AG04449 (cell line): ENCODE results near the gene AGAP1.

Source experiments
- CTCF ChIA-PET: fragments of 350-600 bp; formaldehyde crosslinking; extraction: SDS; loops from one replicate; lab custom pipeline; 2021; ENCODE audit warnings: antibody characterized with exemption; lab: Yijun Ruan, JAX
- POLR2A ChIA-PET: fragments of 400-600, 350-600 bp; formaldehyde crosslinking; extraction: SDS; loops from one replicate; lab custom pipeline; 2020; ENCODE audit warnings: antibody characterized with exemption, inconsistent platforms; lab: Yijun Ruan, JAX
- DNase-seq: peaks from one replicate; pipeline ENCODE4 v3.0.0-alpha.2; 2010; ENCODE audit warnings: low read depth, low spot score
- H3K4me3 ChIP-seq: 2 replicates; pipeline ENCODE4 v1.5.1; 2011; ENCODE audit warnings: low read depth, mild to moderate bottlenecking, control low read depth, low read length
- TF ChIP-seq, protein P1 (sequence below): IDR thresholded peaks from one replicate; pipeline ENCODE4 v1.5.1; 2011; ENCODE audit warnings: mild to moderate bottlenecking, moderate library complexity, low read length, control low read depth, inconsistent platforms; ENCODE audit not compliant: insufficient read depth; ENCODE audit errors: missing control alignments

The AGAP1 gene

DNA sequence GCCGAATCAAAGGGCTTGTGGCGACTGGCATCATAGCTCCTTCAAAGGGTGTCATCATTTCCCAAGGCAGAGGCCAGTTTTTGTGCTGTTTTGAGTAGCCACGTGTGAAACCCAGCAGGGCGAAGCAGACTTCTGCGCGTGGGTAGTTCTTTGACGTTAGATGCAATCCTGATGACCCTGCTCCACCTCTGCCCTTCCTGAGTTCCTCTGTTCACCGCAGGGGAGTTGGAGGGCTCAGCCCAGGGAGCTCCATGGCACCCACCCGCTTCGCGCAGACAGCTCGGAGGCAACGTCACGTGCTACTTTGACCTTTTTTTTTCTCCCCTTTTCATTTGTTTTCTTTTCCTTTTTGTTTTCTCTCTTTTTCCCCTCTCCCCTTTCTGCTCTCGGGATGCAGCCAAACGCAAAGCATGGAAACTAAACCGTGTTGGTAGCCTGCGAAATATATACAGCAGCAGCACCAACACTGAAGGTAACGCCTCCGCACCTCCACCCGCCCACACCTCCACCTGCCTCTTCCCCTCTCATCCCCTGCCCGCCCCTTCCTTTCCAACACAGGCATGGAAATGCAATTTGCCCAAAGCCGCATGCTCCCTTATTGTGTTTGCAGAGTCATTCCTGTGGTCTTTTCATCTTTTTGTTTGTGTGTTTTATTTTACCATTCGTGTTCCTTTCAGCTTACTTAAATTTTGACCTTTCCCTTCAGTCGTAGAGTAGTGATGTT, 520.7 kb downstream of the AGAP1 start:
- no peak for DNase-seq
- H3K4me3 ChIP-seq: no peak overlapping the region
- POLR2A ChIA-PET: no interaction called here
- TF ChIP-seq, protein P1, sequence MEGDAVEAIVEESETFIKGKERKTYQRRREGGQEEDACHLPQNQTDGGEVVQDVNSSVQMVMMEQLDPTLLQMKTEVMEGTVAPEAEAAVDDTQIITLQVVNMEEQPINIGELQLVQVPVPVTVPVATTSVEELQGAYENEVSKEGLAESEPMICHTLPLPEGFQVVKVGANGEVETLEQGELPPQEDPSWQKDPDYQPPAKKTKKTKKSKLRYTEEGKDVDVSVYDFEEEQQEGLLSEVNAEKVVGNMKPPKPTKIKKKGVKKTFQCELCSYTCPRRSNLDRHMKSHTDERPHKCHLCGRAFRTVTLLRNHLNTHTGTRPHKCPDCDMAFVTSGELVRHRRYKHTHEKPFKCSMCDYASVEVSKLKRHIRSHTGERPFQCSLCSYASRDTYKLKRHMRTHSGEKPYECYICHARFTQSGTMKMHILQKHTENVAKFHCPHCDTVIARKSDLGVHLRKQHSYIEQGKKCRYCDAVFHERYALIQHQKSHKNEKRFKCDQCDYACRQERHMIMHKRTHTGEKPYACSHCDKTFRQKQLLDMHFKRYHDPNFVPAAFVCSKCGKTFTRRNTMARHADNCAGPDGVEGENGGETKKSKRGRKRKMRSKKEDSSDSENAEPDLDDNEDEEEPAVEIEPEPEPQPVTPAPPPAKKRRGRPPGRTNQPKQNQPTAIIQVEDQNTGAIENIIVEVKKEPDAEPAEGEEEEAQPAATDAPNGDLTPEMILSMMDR: no peak
- CTCF ChIA-PET: no interaction called here

DNA sequence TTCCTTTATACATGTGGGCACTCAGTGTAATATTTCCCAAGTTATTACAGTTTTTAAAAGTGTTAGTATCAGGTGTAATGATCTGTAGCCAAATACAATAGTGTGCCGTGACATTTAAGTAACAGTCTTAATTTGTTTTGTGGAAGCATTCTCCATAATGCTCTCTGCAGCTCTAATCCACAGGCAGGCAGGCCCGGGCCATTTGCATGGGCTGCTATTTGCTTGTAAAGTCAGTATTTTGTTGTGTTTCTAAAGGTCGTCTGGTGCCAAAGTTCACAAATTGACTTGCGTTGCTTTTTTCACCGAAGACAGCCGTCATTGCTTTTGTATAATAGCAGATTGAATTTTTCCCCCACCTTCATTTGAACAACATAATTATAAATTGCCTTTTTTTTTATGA, 521.3 kb downstream of the AGAP1 start:
- no peak overlapping the region for H3K4me3 ChIP-seq
- no peak for DNase-seq
- POLR2A ChIA-PET: no interaction called here
- TF ChIP-seq, protein P1: no peak
- CTCF ChIA-PET: no interaction called here

DNA sequence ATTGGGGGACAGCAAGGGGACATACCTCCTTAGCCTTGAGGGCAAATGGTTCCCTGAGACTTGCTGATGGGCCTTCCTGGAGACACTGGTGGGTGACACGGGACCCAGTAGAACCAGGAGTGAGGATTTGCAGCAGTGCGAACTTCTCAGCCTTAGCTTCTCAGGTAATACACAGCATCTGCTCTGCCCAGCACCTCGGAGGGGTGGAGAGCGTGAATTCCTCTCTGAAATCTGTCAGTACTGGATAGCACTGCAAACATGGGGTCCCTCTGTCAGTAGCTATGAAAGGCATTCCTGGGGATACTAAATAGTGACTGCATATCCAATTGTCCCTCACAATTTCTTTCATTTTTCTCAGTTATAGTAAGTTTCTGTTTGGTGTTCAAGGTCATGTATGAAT, 522.7 kb downstream of the AGAP1 start:
- DNase-seq: no peak
- TF ChIP-seq, protein P1: no peak
- ChIA-PET CTCF (no interaction called here), POLR2A (interaction anchor here (0.5 kb wide), 1 partner anchor 676 kb away, joined by 5 read pairs; no protein-coding TSS in a partner anchor)
- no peak overlapping the region for H3K4me3 ChIP-seq

DNA sequence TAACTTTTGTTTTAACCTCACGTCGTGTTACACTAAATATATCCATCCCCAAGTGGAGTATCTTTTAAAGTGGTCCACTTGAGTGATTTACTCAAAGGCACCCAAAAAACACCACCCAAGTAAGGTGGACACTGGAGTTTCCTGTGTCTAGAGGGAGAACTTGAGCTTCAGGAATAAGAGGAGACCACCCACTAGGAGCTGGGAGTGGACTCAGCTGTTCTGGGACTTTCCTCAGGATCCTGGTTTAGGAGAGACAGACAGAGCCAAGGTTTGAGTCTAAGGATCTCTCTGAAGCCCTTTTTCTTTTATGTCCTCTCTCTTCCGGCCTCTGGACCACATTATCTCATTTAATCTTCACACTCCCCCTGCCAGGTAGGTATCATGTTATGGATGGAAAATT, 523.6 kb downstream of the AGAP1 start:
- no peak overlapping the region for H3K4me3 ChIP-seq
- ChIA-PET CTCF (no interaction called here), POLR2A (no interaction called here)
- DNase-seq: no peak
- TF ChIP-seq, protein P1: no peak

DNA sequence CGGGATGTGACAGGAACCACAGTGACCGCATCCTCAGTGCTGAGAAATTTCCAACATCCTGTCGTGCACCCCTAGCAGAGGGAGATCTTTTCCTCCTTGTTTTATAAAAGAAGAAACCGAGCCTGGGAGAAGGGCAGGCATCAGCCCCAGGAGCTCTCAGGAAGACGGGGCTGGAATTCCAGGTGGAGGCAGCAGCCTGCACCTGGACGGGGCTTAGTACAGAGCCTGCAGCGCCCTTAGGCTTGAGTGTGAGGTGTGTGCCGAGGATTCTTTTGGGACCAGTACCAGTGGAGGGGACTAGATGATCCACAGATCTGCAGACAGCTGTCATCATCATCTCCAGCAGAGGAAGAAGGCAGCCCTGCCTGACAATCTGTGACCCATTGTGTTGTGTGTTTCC, 525.6 kb downstream of the AGAP1 start:
- ChIA-PET POLR2A (no interaction called here), CTCF (no interaction called here)
- DNase-seq: no peak
- TF ChIP-seq, protein P1: no peak
- no peak overlapping the region for H3K4me3 ChIP-seq

DNA sequence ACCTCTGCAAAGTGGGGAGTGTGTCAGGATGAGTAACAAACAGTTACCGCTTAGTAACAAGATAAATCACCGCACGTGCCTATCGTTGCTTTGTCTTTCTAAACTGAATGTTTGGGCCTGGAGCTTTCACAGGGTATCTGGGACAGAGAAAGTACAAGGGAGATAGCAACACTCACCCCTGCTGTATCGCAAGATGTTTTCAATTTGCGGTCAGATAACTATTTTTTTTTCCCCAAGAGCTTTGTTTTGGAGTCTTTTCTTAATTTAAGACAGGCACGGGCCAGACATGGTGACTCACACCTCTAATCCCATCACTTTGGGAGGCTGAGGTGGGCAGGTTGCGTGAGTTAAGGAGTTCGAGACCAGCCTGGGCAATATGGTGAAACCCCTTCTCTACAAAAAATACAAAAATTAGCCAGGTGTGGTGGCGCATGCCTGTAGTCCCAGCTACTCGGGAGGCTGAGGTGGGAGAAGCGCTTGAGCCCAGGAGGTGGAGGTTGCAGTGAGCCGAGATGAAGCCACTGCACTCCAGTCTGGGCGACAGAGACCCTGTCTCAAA, 527.7 kb downstream of the AGAP1 start:
- no peak for DNase-seq
- POLR2A ChIA-PET: no interaction called here

More for the DNA sequence above, 527.7 kb downstream of the AGAP1 start:
- CTCF ChIA-PET: interaction anchor here (0.8 kb wide), 1 partner anchor 8 kb away, joined by 4 read pairs; no protein-coding TSS in a partner anchor
- H3K4me3 ChIP-seq: no peak overlapping the region
- TF ChIP-seq, protein P1: no peak
